PC-3 (cell line): ENCODE measurements around the gene REXO1. TPM values are rescaled to one million over a fixed set of nuclear protein-coding genes. Genes with fewer than 3 reads are reported as not detected.

Experiments used
- ATAC-seq: fragments of 200-7000 bp; cut with Tn5 transposase; 2 replicates; pipeline ENCODE4 v1.9.1; 2020; ENCODE audit warnings: mild to moderate bottlenecking, moderate library complexity
- BruUV-seq: library from RNA; stranded (reverse); fragments of 400-500 nt; replicated peaks from 2 replicates; lab custom pipeline; 2021; lab: Mats Ljungman, UMichigan
- CTCF ChIA-PET: fragments of 300-600 bp; sonication (Branson Sonifier 250); formaldehyde crosslinking; loops from one replicate; lab custom pipeline; 2022; ENCODE audit warnings: antibody characterized with exemption; lab: Charles Lee
- POLR2A ChIA-PET: fragments of 300-600 bp; sonication (Branson Sonifier 250); formaldehyde crosslinking; loops from one replicate; lab custom pipeline; 2022; ENCODE audit warnings: antibody characterized with exemption; ENCODE audit not compliant: unreplicated experiment; lab: Charles Lee
- DNase-seq: peaks from one replicate; pipeline ENCODE4 v3.0.0-alpha.2; 2015
- H2AFZ ChIP-seq: fragments of 300-600 bp; sonication (generic); 2 replicates; pipeline ENCODE4 v1.6.0; 2016; ENCODE audit warnings: antibody characterized with exemption, low read length
- H3F3A ChIP-seq: fragments of 300-600 bp; sonication (generic); one replicate; pipeline ENCODE4 v1.6.0; 2017; ENCODE audit warnings: antibody characterized with exemption, low read length, control low read depth, mild to moderate bottlenecking; ENCODE audit not compliant: unreplicated experiment
- H3K27ac ChIP-seq: fragments of 300-600 bp; sonication (generic); 2 replicates; pipeline ENCODE4 v1.5.1; 2016; ENCODE audit warnings: mild to moderate bottlenecking, low read length
- H3K27me3 ChIP-seq: fragments of 300-600 bp; sonication (generic); 2 replicates; pipeline ENCODE4 v1.6.1; 2016; ENCODE audit warnings: low read length, mixed read lengths
- H3K36me3 ChIP-seq: fragments of 300-600 bp; sonication (generic); 2 replicates; pipeline ENCODE4 v1.6.1; 2016; ENCODE audit warnings: low read depth, mixed run types, low read length, mixed read lengths
- H3K4me1 ChIP-seq: fragments of 300-600 bp; sonication (generic); 2 replicates; pipeline ENCODE4 v1.5.1; 2016; ENCODE audit warnings: low read length; ENCODE audit not compliant: insufficient read depth
- H3K4me2 ChIP-seq: fragments of 300-600 bp; sonication (generic); 2 replicates; pipeline ENCODE4 v1.6.0; 2016; ENCODE audit warnings: low read length
- H3K4me3 ChIP-seq: fragments of 300-600 bp; sonication (generic); 2 replicates; pipeline ENCODE4 v1.5.1; 2016; ENCODE audit warnings: mild to moderate bottlenecking, low read length, mixed read lengths
- H3K79me2 ChIP-seq: fragments of 300-600 bp; sonication (generic); 2 replicates; pipeline ENCODE4 v1.6.1; 2017; ENCODE audit warnings: low read length, mixed read lengths
- H3K9ac ChIP-seq: fragments of 300-600 bp; sonication (generic); 2 replicates; pipeline ENCODE4 v1.6.0; 2016; ENCODE audit warnings: mild to moderate bottlenecking, low read length
- H3K9me2 ChIP-seq: fragments of 300-600 bp; sonication (generic); replicated peaks from 2 replicates; pipeline ENCODE4 v1.6.1; 2016; ENCODE audit warnings: mixed run types, low read length, mixed read lengths
- H3K9me3 ChIP-seq: fragments of 300-600 bp; sonication (generic); 2 replicates; pipeline ENCODE4 v1.6.1; 2016; ENCODE audit warnings: low read length, mixed read lengths
- H4K20me1 ChIP-seq: fragments of 300-600 bp; sonication (generic); 2 replicates; pipeline ENCODE4 v1.6.1; 2016; ENCODE audit warnings: low read length, mixed read lengths
- CTCF ChIP-seq: fragments of 300-600 bp; sonication (generic); conservative IDR thresholded peaks from 2 replicates; pipeline ENCODE4 v1.5.1; 2017; ENCODE audit warnings: antibody characterized with exemption, low read depth, mild to moderate bottlenecking, low read length
- EZH2 ChIP-seq: fragments of 300-600 bp; sonication (generic); IDR thresholded peaks from one replicate; pipeline ENCODE4 v1.6.1; 2017; ENCODE audit warnings: antibody characterized with exemption, mild to moderate bottlenecking, low read length; ENCODE audit not compliant: unreplicated experiment
- intact Hi-C: fragments of 100-400 bp; cut with micrococcal nuclease; formaldehyde crosslinking; loops from 2 replicates; pipeline ENCODE4 v1.9.0; 2023
- total RNA-seq: library from RNA; depleted of rRNA; stranded (reverse); fragments of >200 nt; gene quantifications from 2 replicates; pipeline ENCODE4 v1.2.3, GENCODE V29; 2014

Gene REXO1
- total RNA-seq, 1 experiment from 2014 or later = 21.4 TPM

GRCh38 chr19:1839658-1840540 lies 8.4 kb downstream of the REXO1 start:
- H3K4me2 ChIP-seq = no peak overlapping the region
- ATAC-seq = no peak
- DNase-seq = no peak
- H4K20me1 ChIP-seq = peaks cover 7% of the 10 kb centered on the region; the same call in 1 of the 2 replicates
- H3K79me2 ChIP-seq = peaks cover 87% of the 10 kb centered on the region
- H2AFZ ChIP-seq = no peak overlapping the region
- ChIA-PET POLR2A (no interaction called here), CTCF (no interaction called here)
- H3K4me3 ChIP-seq = no peak overlapping the region
- H3K9ac ChIP-seq = no peak overlapping the region
- H3K27ac ChIP-seq = no peak overlapping the region
- no peaks in the 10 kb centered on the region for H3F3A ChIP-seq
- H3K9me2 ChIP-seq = no peaks in the 10 kb centered on the region
- no peaks in the 10 kb centered on the region for H3K36me3 ChIP-seq
- TF ChIP-seq CTCF = no peak
- TF ChIP-seq EZH2 = no peak
- no peaks in the 10 kb centered on the region for H3K27me3 ChIP-seq
- no peaks in the 10 kb centered on the region for H3K9me3 ChIP-seq
- intact Hi-C loops = no loop called here
- BruUV-seq = no TSS peak
- no peaks in the 10 kb centered on the region for H3K4me1 ChIP-seq

GRCh38 chr19:1837625-1838105 lies 10.6 kb downstream of the REXO1 start:
- Histone ChIP-seq H3K36me3 (no peaks in the 10 kb centered on the region), H3F3A (no peaks in the 10 kb centered on the region), H3K79me2 (peaks cover 78% of the 10 kb centered on the region), H3K4me2 (no peak overlapping the region), H3K4me3 (no peak overlapping the region), H3K9ac (no peak overlapping the region), H3K4me1 (no peaks in the 10 kb centered on the region), H3K9me3 (no peaks in the 10 kb centered on the region), H3K27ac (no peak overlapping the region), H4K20me1 (peaks cover 7% of the 10 kb centered on the region; the same call in 1 of the 2 replicates), H2AFZ (no peak overlapping the region), H3K9me2 (no peaks in the 10 kb centered on the region), H3K27me3 (no peaks in the 10 kb centered on the region)
- no TSS peak for BruUV-seq
- ChIA-PET POLR2A (no interaction called here), CTCF (interaction anchor here (0.5 kb wide), 1 partner anchor 64 kb away, joined by 3 read pairs; no protein-coding TSS in a partner anchor)
- DNase-seq = peak; percentile 38
- peak; percentile 82 for TF ChIP-seq CTCF
- no peak for TF ChIP-seq EZH2
- 0 out of 2 replicates have a peak, but pooled peaks have one; percentile 27 for ATAC-seq
- intact Hi-C loops = no loop called here

GRCh38 chr19:1837222-1837565 lies 11.1 kb downstream of the REXO1 start:
- POLR2A ChIA-PET = no interaction called here
- intact Hi-C loops = no loop called here
- DNase-seq (no peak), ATAC-seq (no peak)
- CTCF ChIA-PET = no interaction called here
- Histone ChIP-seq H3F3A (no peaks in the 10 kb centered on the region), H3K9me3 (no peaks in the 10 kb centered on the region), H3K27me3 (no peaks in the 10 kb centered on the region), H3K4me3 (no peak overlapping the region), H4K20me1 (peaks cover 7% of the 10 kb centered on the region; the same call in 1 of the 2 replicates), H3K79me2 (peaks cover 73% of the 10 kb centered on the region), H3K4me1 (no peaks in the 10 kb centered on the region), H3K9ac (no peak overlapping the region), H3K36me3 (no peaks in the 10 kb centered on the region), H3K27ac (no peak overlapping the region), H2AFZ (no peak overlapping the region), H3K9me2 (no peaks in the 10 kb centered on the region), H3K4me2 (no peak overlapping the region)
- TF ChIP-seq CTCF = no peak
- no TSS peak for BruUV-seq
